Measurements from ENCODE around the gene LCN9.

DNA sequence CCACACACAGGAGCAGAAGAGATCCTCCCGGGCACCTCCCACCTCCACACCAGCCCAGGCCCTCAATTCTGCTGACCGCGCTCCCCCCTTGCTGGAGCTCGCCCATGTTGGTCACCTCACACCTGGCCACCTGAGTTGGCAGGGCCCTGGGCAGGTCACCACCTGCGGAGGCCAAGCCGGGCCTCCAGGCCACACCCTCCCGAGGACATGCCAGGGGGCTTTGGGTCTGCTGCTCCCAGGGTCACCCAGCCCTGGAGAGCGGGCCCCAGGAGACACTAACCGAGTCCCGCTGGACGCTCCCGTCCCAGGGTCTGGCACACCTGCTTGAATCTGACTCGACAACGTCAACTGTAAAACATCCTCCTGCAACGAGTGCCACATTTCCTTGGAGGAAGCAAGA is 34.1 kb downstream of the LCN9 start:
- TF ChIP-seq CTCF (IDR thresholded peaks at IDR 0.05) (no peak), POLR2A (IDR thresholded peaks at IDR 0.05) (no peak), EP300 (IDR thresholded peaks at IDR 0.05; ENCODE audit: low read depth) (no peak), POLR2AphosphoS5 (IDR thresholded peaks at IDR 0.05) (no peak)

Measured in transverse colon (tissue), 4 donors.